Calu3 (cell line): ENCODE measurements around the gene PPIF. TPM values are rescaled to one million over a fixed set of nuclear protein-coding genes. Genes with fewer than 3 reads are reported as not detected.

Experiments used
- BruUV-seq: library from RNA; stranded (reverse); fragments of 400-500 nt; replicated peaks from 2 replicates; lab custom pipeline; 2021; lab: Mats Ljungman, UMichigan
- CTCF ChIA-PET: fragments of 300-600 bp; sonication (Branson Sonifier 250); formaldehyde crosslinking; loops from one replicate; lab custom pipeline; 2022; ENCODE audit warnings: antibody characterized with exemption; lab: Charles Lee
- DNase-seq: peaks from one replicate; pipeline ENCODE4 v3.0.0; 2022
- H3K27ac Mint-ChIP-seq: one replicate; pipeline ENCODE4 v1.8.0; 2022; ENCODE audit warnings: mixed read lengths; ENCODE audit not compliant: unreplicated experiment
- H3K27me3 Mint-ChIP-seq: one replicate; pipeline ENCODE4 v1.8.0; 2022; ENCODE audit warnings: mixed read lengths; ENCODE audit not compliant: unreplicated experiment
- H3K36me3 Mint-ChIP-seq: one replicate; pipeline ENCODE4 v1.8.0; 2022; ENCODE audit warnings: mild to moderate bottlenecking, moderate library complexity, mixed read lengths; ENCODE audit not compliant: insufficient read depth, unreplicated experiment
- H3K4me1 Mint-ChIP-seq: one replicate; pipeline ENCODE4 v1.8.0; 2022; ENCODE audit warnings: mild to moderate bottlenecking, low read depth, mixed read lengths; ENCODE audit not compliant: unreplicated experiment
- H3K4me3 Mint-ChIP-seq: one replicate; pipeline ENCODE4 v1.8.0; 2022; ENCODE audit warnings: mild to moderate bottlenecking, low read depth, moderate library complexity, mixed read lengths; ENCODE audit not compliant: unreplicated experiment
- H3K9me3 Mint-ChIP-seq: one replicate; pipeline ENCODE4 v1.8.0; 2022; ENCODE audit warnings: low read depth, mixed read lengths; ENCODE audit not compliant: unreplicated experiment
- intact Hi-C: fragments of 100-400 bp; cut with micrococcal nuclease; formaldehyde crosslinking; loops from one replicate; pipeline ENCODE4 v1.10.0; 2022; ENCODE audit not compliant: unreplicated experiment
- total RNA-seq: library from RNA; stranded (reverse); gene quantifications from 2 replicates; pipeline ENCODE4 v1.2.3, GENCODE V29; 2022
- TF ChIP-seq, protein P1 (sequence below): fragments of 200-600 bp; IDR thresholded peaks from one replicate; pipeline ENCODE4 v1.8.0; 2022; ENCODE audit warnings: antibody characterized with exemption; ENCODE audit not compliant: unreplicated experiment

PPIF gene
- total RNA-seq, 1 experiment from 2014 or later, result 77.2 TPM

DNA sequence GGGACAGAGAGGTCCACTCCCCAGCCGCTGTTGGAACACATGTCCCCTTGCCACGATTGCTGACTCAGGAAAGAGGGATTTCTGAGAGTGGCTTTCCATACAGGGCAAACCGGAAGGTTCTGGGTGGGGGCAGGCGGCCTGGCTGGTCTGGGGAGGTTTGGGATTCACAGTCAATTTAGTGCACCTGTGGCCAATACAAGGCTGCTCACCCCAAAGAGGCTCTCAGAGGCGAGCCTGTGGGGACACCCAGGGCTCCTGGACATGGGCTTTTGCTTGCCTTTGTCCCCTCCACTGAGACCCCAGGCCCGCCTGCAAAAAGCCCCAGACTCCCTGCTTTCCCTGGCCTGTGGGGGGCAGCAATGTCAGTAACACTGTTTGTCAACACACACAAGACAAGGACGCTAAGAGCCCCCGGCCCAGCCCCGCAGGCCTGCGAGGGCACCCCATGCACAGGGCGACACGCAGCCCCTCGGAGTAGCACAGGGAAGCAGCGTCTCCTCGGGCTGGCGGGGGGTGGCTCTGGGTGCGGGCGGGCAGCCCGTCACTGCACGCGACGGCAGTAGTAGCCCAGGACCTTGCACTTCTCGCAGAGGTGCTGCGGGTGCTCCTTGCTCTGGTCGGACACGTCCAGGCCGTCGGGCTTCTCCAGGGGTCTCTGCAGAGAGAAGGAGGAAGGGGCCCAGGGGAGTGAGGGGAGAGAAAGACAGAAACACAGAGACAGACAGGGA is 38.7 kb downstream of the PPIF start:
- Mint-ChIP-seq H3K27ac (no peak overlapping the region), H3K4me1 (no peaks in the 10 kb centered on the region), H3K4me3 (no peak overlapping the region), H3K27me3 (peaks cover 14% of the 10 kb centered on the region), H3K9me3 (no peaks in the 10 kb centered on the region), H3K36me3 (peaks cover 2% of the 10 kb centered on the region)
- no peak for DNase-seq
- intact Hi-C loops, result no loop called here
- BruUV-seq, result no TSS peak
- TF ChIP-seq, protein P1, sequence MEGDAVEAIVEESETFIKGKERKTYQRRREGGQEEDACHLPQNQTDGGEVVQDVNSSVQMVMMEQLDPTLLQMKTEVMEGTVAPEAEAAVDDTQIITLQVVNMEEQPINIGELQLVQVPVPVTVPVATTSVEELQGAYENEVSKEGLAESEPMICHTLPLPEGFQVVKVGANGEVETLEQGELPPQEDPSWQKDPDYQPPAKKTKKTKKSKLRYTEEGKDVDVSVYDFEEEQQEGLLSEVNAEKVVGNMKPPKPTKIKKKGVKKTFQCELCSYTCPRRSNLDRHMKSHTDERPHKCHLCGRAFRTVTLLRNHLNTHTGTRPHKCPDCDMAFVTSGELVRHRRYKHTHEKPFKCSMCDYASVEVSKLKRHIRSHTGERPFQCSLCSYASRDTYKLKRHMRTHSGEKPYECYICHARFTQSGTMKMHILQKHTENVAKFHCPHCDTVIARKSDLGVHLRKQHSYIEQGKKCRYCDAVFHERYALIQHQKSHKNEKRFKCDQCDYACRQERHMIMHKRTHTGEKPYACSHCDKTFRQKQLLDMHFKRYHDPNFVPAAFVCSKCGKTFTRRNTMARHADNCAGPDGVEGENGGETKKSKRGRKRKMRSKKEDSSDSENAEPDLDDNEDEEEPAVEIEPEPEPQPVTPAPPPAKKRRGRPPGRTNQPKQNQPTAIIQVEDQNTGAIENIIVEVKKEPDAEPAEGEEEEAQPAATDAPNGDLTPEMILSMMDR, result no peak
- CTCF ChIA-PET, result no interaction called here

DNA sequence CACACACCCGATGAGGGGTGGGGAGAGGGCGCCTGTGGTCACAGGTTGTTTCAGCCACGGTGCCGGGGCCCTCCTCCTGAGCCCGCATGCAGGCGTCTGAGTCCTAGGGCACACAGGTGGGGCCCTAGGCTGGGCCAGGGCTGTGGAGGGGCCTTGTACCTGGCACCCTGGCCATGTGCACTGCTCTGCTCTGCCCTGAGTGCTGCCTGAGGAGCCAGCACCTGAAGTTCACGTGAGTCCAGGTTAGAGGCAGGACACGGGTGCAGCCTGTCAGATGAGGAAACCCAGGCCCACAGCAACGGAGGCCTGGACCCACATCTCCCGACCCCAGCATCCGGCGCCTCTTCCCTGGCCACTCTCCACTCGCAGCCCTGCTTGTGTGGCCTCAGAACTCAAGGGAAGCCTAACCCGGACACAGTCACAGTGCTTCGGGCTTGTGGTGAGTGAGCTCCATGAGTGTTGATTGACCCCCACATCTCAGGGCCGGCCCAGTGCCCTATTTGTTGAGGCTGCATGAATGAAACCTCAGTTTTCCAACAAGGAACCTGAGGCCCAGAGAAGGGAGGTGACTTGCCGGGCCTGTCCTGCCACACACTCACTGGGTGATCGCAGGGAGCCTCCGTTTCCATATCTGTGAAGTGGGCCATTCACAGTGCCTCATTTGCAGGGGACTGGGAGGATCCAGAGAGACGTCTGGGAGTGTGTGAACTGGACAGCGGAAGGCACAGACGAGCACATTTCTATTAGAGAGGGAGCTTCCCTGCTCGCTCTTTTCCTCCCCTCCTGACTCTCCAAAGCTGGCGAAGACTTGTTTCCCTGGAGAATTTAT is 39.6 kb downstream of the PPIF start:
- Mint-ChIP-seq H3K4me3 (no peak overlapping the region), H3K27me3 (peaks cover 21% of the 10 kb centered on the region), H3K9me3 (no peaks in the 10 kb centered on the region), H3K36me3 (peaks cover 5% of the 10 kb centered on the region), H3K4me1 (no peaks in the 10 kb centered on the region), H3K27ac (no peak overlapping the region)
- no TSS peak for BruUV-seq
- TF ChIP-seq, protein P1, result no peak
- intact Hi-C loops, result no loop called here
- no peak for DNase-seq
- CTCF ChIA-PET, result interaction anchor here (0.5 kb wide), 1 partner anchor 1066 kb away, joined by 3 read pairs; no protein-coding TSS in a partner anchor

DNA sequence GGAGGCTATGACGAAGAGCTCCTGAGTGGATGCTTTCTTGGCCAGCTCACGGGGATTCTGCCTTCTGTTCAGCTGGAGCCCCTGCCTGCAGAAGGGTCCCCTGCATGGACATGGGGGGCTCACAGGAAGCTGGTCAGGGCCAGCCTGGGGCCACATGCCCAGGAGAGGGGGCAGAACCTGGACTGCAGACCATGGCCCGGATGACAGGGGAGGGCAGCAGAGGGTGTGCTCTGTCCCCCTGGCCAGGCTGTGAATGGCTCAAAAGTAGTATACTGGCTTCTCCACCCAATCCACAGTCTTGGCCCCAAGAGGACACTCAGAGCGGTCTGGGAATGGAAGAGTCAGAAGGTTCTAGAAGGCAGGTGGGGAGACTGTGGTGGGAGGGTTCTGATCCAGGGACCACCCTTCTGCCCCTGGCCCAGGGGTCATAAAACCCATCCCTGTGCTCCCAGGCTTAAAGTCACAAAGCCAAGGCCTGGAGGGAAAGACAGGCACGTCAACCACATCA is 40.3 kb downstream of the PPIF start:
- Mint-ChIP-seq H3K27ac (no peak overlapping the region), H3K27me3 (peaks cover 21% of the 10 kb centered on the region), H3K9me3 (no peaks in the 10 kb centered on the region), H3K36me3 (peaks cover 5% of the 10 kb centered on the region), H3K4me1 (no peaks in the 10 kb centered on the region), H3K4me3 (no peak overlapping the region)
- CTCF ChIA-PET, result interaction anchor here (0.5 kb wide), 2 partner anchors 13 to 1065 kb away, joined by 3 read pairs; no protein-coding TSS in a partner anchor
- TF ChIP-seq, protein P1, result no peak
- intact Hi-C loops, result no loop called here
- DNase-seq, result no peak
- no TSS peak for BruUV-seq

DNA sequence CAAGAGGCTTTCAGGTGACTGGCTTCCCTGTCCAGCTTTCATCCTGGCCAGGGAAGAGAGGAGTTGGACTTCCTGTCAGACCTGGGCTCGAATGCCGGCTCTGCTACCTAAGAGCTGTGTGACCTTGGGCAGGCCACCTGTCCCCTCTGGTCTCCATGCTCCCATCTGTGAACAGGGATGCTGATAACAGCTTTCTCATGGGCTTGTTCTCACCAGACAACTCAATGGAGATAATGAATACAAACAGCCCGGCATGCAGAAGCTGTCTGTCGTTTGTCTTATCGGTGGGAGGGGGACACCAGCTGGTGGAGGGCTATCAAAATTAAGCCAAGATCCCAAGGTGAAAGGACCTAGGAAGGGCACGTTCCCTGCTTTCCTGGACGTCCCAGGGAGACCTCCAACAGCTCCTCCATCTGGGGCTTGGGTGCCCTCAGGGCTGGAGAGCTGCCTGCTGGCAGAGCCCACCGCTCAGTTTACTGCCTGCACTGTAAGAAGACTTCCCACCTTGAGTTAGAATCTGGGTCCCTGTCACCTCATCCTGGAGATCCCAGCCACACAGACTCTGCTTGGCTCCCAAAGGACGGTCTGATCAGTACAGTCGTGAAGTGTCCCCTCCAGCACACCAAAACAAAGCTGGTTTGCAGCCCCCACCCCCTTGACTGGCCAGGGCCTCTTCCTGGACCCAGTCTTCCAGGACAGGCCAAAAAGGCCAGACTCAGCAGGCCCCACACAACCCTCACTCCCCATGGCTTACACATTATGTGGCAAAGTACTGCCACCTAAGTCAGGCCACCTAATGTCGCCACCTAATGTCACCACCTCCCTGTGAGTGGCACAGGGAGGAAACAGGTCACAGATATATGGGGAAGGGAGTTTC is 40.9 kb downstream of the PPIF start:
- no TSS peak for BruUV-seq
- CTCF ChIA-PET, result interaction anchor here (0.5 to 1.0 kb wide), 2 partner anchors 11 to 13 kb away, joined by 3 to 8 read pairs; no protein-coding TSS in a partner anchor
- Mint-ChIP-seq H3K27me3 (peaks cover 28% of the 10 kb centered on the region), H3K36me3 (peaks cover 5% of the 10 kb centered on the region), H3K4me3 (no peak overlapping the region), H3K27ac (no peak overlapping the region), H3K9me3 (no peaks in the 10 kb centered on the region), H3K4me1 (no peaks in the 10 kb centered on the region)
- intact Hi-C loops, result no loop called here
- DNase-seq, result no peak
- TF ChIP-seq, protein P1, result no peak
